GM18870 (cell line): ENCODE data around the gene TENM4.
"Not testable (repeated sequence)": the region's sequence is repeated elsewhere in the genome, so short reads cannot be mapped to it uniquely, and the experiment has no call there.

Experiments used
- ATAC-seq: cut with Tn5 transposase; IDR thresholded peaks from one replicate; pipeline ENCODE4 v1.9.1; 2021; ENCODE audit warnings: moderate library complexity; ENCODE audit not compliant: unreplicated experiment

The TENM4 gene

DNA sequence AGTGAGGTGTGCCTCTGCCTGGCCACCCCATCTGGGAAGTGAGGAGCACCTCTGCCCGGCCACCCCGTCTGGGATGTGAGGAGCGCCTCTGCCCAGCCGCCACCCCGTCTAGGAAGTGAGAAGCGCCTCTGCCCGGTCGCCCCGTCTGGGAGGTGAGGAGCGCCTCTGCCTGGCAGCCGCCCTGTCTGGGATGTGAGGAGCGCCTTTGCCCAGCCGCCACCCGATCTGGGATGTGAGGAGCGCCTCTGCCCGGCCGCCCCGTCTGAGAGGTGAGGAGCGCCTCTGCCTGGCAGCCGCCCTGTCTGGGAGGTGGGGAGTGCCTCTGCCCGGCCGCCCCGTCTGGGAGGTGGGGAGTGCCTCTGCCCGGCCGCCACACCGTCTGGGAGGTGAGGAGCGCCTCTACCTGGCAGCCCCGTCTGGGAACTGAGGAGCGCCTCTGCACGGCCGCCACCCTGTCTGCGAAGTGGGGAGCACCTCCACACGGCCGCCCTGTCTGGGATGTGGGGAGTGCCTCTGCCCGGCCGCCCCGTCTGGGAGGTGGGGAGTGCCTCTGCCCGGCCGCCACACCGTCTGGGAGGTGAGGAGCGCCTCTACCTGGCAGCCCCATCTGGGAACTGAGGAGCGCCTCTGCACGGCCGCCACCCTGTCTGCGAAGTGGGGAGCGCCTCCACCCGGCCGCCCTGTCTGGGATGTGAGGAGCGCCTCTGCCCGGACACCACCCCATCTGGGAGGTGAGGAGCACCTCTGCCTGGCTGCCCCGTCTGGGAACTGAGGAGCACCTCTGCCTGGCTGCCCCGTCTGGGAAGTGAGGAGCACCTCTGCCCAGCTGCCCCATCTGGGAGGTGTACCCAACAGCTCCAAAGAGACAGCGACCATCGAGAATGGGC lies 561.5 kb downstream of the TENM4 start:
- not testable (repeated sequence) for ATAC-seq

DNA sequence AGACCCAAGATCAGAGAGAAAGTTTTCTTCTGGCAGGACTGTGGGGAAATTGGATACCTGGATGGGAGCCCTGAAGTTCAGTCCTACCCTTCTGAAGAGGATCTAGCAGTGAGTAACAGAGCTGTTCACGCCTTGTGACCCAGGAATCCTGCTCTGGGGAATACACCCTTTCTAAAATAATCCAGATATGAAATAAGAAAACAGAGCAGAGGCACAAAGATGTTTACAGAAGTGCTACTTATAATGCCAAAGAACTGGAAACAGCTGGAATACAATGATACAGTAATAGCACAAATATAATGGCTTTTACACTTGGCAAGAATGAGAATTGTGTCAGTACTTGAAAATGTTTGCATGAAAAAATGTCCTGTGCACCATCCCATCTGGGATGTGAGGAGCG lies 562.2 kb downstream of the TENM4 start:
- no peak for ATAC-seq

DNA sequence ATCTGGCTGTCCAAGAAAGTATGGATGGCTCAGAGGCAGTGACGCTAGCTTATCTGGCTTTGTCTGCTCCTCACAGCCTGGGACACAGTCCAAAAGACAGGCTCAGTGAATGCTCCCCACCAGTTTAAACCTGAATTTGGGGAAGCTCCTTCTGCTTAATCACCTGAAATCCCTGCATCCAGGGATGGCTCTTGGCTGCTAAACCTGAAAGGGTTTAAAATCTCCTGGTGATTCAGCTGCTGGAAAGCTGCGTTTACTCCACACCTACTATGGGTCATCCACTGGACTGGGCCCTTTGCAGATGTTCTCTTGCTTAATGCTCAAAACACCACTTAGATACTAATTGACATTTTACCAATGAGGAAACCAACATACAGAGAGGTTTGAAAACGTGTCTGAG lies 564.2 kb downstream of the TENM4 start:
- no peak for ATAC-seq

DNA sequence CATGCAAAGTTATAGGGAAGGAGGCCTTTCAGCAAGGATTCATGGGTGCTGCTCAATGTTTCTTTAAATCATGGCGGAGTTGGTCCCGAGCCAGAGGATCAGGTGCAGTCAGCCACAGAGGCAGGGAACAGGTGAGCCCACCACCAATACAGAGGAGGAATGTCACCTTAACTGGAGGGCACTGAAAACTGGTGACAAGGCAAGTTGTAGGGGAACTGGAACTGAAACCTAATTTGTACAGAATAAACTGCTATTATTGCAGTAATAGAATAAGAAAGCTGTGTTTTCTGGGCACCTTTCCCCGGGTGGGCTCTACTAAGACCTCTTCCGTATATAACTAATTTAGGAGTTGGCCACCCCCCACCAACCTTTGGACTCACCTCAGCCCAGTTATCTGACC lies 570.2 kb downstream of the TENM4 start:
- no peak for ATAC-seq

DNA sequence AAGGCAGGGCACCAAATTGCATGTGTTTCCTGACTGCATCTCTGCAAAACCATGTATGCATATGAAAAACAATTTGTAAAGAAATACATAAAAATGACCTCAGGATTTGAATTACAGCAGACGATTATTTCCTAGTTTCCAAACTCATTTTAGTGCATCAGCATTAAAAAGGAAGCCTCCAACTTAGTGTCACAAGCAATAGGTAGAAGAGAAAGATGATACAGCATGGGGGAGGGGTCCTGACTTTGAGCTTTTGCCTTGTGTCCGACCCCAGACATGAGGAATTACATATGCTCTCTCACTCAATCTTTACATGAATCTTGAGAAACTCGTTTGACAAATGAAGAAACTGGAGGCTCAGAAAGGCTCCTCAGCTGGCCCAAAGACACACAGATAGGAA lies 571.5 kb downstream of the TENM4 start:
- no peak for ATAC-seq

DNA sequence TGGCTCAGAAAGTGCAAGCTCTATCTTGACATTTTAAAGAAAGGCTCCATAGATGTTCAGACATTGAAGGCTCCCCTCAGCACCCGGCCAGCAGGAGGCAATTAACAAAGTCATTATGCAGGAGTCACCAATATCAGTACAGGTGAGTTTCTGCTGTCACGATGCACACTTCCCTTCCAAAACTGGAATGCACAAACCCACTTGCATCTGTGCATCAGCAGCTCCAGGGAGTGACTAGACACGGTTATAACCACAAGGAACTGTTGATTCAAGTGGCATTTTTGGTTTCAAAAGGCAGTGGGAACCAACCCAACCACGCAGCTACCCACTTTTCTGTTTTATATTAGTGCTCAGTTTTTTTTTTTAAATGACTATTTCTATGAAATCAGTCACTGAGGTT lies 572.3 kb downstream of the TENM4 start:
- ATAC-seq: no peak

DNA sequence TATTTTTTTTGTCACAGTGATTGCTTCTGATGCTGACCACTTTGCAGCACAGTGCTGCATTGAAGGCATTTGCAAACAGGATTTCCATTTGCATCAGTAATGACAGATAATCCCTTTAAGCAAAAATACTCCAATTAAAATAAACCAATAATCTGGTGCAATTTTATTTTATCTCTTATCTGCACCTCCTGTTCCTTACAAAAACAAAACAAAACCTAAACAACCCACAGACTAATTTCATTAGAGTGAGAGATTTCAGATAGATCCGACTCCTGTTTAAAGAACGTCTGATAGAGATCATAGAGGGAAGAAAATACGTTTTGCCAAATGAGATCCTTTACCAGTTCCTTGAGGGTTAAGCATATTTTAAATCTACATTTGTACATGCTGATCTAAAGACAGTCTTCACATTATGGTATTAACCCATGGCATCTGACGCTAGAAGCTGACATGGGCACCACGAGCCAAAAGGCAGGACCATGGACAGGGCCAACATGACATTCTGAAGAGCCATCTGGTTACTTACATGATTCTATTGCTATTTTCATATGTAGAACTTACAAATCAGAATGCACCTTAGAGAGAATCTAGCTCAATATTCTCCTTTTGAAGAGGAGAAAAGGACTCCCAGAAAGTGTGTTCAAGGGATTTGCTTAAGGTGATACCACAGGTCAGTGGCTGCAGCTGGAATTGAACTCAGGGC lies 580.0 kb downstream of the TENM4 start:
- no peak for ATAC-seq

DNA sequence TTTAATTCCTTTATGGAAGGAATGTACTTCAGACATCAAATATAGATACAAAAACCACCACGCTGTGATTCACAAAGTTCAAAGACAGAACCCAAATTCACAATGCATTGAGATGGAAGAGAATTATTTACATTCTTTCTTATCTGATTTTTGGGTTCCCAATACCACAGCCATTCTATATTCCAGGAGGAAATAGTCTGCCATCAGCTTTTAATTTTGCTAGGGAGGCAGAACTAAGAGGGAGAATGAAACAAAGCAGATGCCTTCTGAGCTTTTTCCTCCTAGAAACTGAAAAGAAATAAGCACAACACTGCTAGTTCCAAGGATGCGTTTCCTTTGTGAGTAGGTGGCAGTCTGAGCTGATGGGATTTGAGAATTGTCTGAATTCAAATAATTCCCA lies 583.1 kb downstream of the TENM4 start:
- no peak for ATAC-seq

DNA sequence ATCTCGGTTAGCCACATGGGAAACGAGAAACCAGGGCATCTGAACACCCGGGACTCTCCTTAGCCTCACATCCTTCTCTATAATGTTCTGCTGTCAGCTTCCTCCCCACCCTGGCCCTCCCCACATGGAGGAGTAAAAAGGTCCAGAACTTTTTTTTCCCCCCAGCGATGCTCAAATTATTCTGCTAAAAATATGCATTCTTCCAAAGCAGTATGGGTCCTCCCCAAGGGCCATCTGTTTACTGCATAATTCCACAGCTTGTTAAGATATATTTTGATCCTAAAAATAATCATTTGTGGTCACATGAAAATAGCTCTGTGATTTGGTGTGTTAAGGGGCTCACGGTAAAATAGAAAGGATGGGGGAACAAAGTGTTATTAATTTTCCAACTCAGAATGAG lies 584.6 kb downstream of the TENM4 start:
- no peak for ATAC-seq

DNA sequence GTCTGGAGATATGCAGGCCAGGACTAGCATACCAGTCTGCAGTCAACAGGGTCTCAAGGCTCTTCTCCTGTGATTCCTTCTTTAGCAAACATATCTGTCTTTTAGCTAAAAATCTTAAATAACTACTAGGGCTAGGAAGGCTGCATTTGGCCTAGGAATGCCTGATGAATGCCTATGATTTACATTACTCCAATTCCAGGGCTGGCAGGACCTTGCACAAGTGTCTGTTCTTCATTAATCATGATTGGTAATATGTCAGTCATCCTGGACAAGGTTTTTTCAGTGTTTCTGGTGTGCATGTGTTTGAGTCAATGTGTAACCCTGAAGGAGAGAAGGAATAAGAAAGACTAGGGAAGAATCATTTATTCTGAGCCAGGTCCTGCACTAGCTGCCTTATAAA lies 585.7 kb downstream of the TENM4 start:
- ATAC-seq: no peak

DNA sequence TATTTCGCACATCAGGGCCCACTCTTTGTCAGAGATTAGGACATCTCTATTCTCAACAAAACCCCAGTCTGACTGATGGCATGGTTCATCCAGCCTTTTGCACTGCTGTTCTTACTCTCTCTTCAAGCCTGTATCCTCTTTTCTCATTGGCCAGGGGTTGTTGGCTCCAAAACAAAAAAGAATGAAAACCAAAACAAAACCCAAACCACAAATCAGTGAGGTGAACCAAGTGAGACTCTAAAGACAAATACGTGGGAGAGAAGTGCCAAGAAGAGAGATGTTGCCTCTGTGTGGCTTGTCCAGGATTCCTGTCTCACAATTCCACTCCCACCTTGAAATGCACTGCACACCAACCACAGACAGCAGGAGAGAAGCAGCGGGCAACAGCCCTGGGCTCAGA lies 587.3 kb downstream of the TENM4 start:
- ATAC-seq: no peak

DNA sequence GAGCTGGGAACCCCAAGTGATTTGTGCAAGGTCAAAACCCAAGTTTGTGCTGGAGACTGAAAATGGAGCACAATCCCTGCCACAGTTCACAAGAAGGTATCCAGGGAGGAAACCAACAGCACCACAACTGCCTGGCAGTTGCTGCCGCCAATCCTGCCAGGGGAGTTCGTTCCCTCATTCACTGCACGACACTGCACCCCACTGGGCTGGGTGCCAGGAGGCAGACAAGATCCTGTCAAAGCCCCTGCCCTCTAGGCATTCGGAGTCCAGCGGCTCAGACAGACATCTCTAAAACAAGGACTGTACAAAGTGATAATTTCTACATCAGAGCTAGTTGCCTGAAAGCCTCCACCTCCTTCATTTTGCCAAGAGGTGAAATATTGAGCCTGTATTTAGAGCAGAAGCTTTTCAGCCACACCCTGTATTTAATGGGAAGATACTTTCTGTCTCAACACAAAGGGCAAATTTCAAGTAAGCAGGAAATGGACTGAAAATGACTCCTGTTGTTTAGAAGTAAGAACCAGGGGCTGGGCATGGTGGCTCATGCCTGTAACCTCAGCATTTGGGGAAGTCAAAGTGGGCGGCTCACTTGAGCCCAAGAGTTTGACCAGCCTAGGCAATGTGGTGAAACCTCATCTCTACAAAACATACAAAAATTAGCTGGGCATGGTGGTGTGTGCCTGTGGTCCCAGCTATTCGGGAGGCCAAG lies 588.8 kb downstream of the TENM4 start:
- no peak for ATAC-seq

DNA sequence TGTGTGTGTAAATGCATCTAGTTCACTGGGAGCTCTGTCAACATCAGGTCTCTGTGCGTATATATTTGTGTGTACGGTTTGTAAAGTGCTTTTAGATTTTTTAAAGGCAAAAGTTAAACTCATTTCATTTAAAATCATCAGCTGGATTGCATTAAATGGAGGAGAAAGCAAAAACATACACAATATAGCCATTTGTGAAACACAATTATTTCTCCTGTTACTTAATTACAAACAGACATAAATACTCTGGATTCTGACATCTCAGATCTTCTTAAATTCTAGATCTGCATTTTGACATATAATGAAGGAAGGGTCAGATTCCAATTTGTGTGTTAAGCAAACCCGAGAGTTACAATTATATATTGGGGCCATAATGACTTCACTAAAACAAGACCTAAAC lies 590.8 kb downstream of the TENM4 start:
- ATAC-seq: no peak

DNA sequence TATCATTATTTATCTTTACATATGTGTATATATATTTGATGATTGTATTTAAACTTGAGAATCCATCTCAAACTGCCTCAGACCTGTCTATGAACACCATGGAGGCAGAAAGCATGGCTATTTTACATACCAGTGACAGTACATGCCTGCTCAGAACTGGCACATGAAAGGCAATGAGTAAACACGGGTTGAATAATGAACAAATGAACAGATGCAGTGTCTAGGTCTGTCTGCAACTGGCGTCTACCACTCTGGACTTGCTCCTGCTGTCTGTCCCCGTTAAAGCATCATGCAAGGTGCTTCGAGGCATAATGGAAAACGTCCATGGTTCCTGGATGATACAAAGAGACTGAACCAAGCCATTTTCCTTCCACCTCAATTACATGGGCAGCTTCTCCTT lies 594.6 kb downstream of the TENM4 start:
- ATAC-seq: no peak

DNA sequence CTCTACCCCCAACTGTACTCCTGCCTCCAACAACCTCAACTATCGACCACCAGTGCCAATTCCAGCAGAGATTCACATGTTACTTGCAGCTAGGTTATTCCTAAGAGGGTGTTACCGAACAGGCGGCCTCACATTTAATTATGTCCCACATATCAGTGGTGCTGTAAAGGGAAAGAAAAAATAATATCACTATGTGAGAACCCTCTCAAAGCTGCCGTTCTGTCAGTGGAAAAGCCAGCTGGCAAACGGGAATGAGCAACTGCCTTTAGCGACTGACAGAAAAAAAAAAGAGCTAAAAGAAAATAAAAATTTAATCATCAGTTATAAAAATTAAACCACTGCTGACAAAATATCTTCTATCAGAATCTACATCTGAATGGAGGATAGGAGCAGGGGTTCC lies 595.3 kb downstream of the TENM4 start:
- ATAC-seq: no peak

DNA sequence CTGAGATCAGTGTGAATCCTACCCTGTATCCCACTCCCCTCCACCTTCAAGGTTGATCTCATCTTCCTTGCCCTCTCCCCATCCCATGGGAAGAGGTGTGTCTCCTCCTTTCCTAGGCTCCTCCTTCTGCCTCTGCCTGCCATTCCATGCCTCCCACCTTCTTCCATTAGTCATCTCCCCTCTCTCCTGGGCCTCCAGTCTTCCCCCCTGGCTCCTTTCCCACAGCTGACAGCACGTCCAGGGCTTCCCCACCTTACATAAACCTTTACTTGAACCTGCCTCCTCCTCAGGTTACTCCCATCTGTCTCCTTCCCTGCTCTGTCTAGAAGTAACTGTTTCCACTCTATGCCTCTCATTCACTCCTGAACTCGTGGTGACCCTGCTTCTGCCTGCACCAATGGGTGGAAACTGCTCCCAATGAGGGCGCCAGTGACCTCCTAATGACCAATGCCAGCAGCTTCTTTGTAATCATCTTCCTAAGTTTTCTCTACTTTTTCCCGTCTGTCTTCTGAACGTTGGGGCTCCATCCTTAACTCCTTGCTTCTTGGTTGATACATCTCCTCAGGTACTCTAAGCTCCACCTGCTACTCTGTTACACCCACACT lies 599.3 kb downstream of the TENM4 start:
- ATAC-seq: no peak

DNA sequence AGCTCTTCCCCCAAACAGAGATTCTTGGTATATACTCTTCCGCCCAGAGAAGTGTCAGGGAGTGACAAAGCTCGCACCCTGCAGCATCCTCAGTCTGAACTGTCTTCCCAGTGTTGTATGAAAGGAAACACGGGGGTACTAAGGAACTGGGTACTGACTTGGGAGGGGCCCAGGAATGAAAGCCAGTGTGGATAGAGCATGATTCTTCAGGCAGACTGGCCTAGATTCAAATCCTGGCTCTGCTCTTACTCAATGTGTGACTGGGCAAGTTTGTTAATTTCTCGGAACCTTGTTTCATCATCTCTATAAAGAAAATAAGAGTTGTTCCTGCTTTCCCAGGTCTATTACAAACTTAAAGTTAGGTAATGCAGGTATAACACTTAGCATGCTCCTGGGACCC lies 600.2 kb downstream of the TENM4 start:
- no peak for ATAC-seq

DNA sequence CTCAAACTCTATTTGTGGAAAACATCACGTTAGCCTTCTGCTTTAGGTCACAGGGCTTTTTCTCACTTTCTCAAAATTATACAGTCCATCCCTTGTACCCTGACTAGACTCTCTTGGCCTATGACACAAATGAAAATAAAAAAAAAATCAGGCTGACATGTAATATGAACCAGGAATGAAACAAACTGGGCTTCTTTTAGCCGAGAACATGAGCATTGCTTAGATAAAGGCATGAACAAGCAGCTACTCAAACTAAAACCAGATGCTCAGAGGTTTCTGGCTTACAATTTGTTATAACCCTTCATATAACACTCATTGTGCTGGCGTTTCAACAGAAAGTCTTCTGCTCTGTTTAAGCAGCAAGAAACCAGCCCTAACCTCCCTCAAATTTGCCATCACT lies 600.6 kb downstream of the TENM4 start:
- ATAC-seq: no peak

DNA sequence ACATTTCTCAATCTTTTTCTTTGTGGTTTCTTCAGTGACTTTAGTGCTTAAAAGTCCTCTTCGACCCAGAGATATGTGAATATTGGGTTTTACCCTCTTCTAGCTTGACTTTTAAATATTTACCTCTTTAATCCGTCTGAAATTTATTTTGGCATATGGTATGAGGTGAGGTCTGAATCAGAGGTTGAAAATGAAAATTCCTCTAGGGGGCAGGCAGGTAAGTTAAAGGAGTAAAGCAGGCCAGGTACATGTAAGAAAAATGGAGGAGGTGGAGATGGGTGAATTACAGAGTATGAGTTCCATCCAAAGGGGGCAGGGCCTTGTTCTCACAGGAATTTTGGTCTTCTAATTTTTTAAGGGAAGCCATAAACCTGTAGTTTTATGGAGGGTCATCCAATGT lies 602.4 kb downstream of the TENM4 start:
- ATAC-seq: no peak

DNA sequence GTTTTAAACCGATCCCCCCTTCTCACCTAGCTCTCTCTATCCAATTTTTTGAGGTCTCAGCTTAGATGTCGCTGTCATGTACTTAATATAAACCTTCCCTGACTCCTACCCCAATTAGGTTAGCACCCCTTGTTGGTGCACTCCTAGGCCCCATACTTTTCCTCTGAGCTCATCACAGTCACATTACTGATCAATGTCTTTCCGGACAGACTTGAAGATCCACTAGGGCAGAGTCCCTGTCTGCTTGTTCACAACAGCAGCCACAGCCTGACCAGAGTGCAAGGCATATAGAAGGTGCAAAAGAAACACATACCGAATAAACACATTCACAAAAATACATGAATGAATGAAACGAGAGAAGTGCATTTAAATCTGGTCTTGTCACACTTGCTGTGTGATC lies 605.2 kb downstream of the TENM4 start:
- no peak for ATAC-seq

DNA sequence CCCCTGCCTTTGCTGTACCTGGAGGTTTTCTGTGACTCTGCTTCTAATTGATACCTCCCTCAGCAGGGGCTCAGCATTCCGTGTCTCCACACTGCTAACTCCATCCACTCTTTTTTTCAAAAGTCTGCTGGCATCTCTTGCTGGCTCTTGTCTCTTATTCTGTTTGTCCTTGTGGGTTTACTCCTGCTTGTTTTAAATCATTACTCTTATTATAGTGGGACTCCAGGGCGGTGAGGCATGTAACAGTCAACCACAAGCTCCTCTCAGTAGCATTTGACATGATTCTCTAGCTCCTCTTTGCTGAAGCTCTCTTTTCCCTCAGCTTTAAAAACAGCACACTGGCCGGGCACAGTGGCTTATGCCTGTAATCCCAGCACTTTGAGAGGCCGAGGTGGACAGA lies 605.9 kb downstream of the TENM4 start:
- no peak for ATAC-seq
